ENCODE data around the gene PDE4B. TPM values are rescaled to one million over a fixed set of nuclear protein-coding genes. Genes with fewer than 3 reads are reported as not detected.

PDE4B gene
- total RNA-seq, 1 experiment from 2014 or later, result 5.5 TPM

GRCh38 chr1:66386712-66387111, 594.0 kb downstream of the PDE4B start:
- Histone ChIP-seq H3K9ac (ENCODE audit: low read length) (no peak overlapping the region), H4K20me1 (ENCODE audit: insufficient read depth, low read depth, low read length) (no peaks in the 10 kb centered on the region), H3K9me3 (ENCODE audit: low read length) (peaks cover 13% of the 10 kb centered on the region), H3K9me2 (replicated peaks; ENCODE audit: insufficient read depth, low read length) (no peaks in the 10 kb centered on the region), H2AFZ (ENCODE audit: low read length) (no peak overlapping the region), H3K4me2 (ENCODE audit: low read depth, low read length, poor library complexity, severe bottlenecking) (no peak overlapping the region), H3K27ac (ENCODE audit: low read length) (no peak overlapping the region), H3K79me2 (ENCODE audit: low read length) (no peaks in the 10 kb centered on the region), H3K27me3 (ENCODE audit: low read length) (no peaks in the 10 kb centered on the region), H3K36me3 (ENCODE audit: insufficient read depth, low read length) (peaks cover 14% of the 10 kb centered on the region; the same call in 1 of the 2 replicates), H3K4me3 (ENCODE audit: low read length) (no peak overlapping the region), H3K4me1 (ENCODE audit: low read length) (peaks cover 10% of the 10 kb centered on the region)
- no peak for DNase-seq

- Histone ChIP-seq H3K9me3 (ENCODE audit: low read length) (peaks cover 4% of the 10 kb centered on the region; the same call in 1 of the 2 replicates), H3K9ac (ENCODE audit: low read length) (no peak overlapping the region), H4K20me1 (ENCODE audit: insufficient read depth, low read depth, low read length) (no peaks in the 10 kb centered on the region), H3K4me1 (ENCODE audit: low read length) (peaks cover 8% of the 10 kb centered on the region), H3K4me2 (ENCODE audit: low read depth, low read length, poor library complexity, severe bottlenecking) (no peak overlapping the region), H3K79me2 (ENCODE audit: low read length) (no peaks in the 10 kb centered on the region), H3K27ac (ENCODE audit: low read length) (no peak overlapping the region), H2AFZ (ENCODE audit: low read length) (no peak overlapping the region), H3K4me3 (ENCODE audit: low read length) (no peak overlapping the region), H3K36me3 (ENCODE audit: insufficient read depth, low read length) (0 out of 2 replicates have a peak, but pooled peaks cover 6% of the 10 kb centered on the region), H3K9me2 (replicated peaks; ENCODE audit: insufficient read depth, low read length) (no peaks in the 10 kb centered on the region), H3K27me3 (ENCODE audit: low read length) (no peaks in the 10 kb centered on the region)
- DNase-seq, result no peak
Observed at GRCh38 chr1:66388913-66389312, 596.2 kb downstream of the PDE4B start.

GRCh38 chr1:66393586-66394287, 601.0 kb downstream of the PDE4B start:
- no peaks in the 10 kb centered on the region for H3K9me2 ChIP-seq (replicated peaks; ENCODE audit: insufficient read depth, low read length)
- H3K4me2 ChIP-seq (ENCODE audit: low read depth, low read length, poor library complexity, severe bottlenecking), result peak overlapping the region; percentile 59
- H2AFZ ChIP-seq (ENCODE audit: low read length), result peak overlapping the region; percentile 8
- H3K9me3 ChIP-seq (ENCODE audit: low read length), result no peaks in the 10 kb centered on the region
- no peaks in the 10 kb centered on the region for H3K36me3 ChIP-seq (ENCODE audit: insufficient read depth, low read length)
- H3K4me3 ChIP-seq (ENCODE audit: low read length), result no peak overlapping the region
- no peaks in the 10 kb centered on the region for H3K79me2 ChIP-seq (ENCODE audit: low read length)
- peak overlapping the region; percentile 97 for H3K27ac ChIP-seq (ENCODE audit: low read length)
- H3K27me3 ChIP-seq (ENCODE audit: low read length), result no peaks in the 10 kb centered on the region
- peak overlapping the region; percentile 19; the same call in 1 of the 2 replicates for H3K9ac ChIP-seq (ENCODE audit: low read length)
- H4K20me1 ChIP-seq (ENCODE audit: insufficient read depth, low read depth, low read length), result no peaks in the 10 kb centered on the region
- peak; percentile 66 for DNase-seq
- H3K4me1 ChIP-seq (ENCODE audit: low read length), result peaks cover 56% of the 10 kb centered on the region

DNA sequence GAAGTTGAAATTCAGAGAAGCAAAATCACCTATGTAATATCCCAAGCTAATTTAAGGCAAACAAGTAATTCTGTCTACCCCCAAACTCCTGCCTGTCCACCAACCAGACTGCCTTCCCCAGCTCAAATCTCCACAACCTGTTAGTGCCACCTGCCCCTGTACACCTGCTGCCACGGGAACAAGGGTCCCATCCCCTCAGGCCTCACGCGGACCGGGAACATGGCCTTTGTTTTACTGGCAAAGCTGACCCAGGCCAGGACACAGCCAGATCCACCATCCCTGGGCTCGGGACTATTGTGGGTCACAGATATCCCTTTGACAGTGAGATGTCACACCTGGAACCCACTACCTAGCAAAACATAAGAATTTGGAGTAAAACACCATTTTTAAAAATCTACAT, 601.9 kb downstream of the PDE4B start:
- DNase-seq, result no peak
- H4K20me1 ChIP-seq (ENCODE audit: insufficient read depth, low read depth, low read length), result no peaks in the 10 kb centered on the region
- H3K9me3 ChIP-seq (ENCODE audit: low read length), result no peaks in the 10 kb centered on the region
- H3K27ac ChIP-seq (ENCODE audit: low read length), result peak overlapping the region; percentile 97
- no peaks in the 10 kb centered on the region for H3K9me2 ChIP-seq (replicated peaks; ENCODE audit: insufficient read depth, low read length)
- peak overlapping the region; percentile 41; the same call in 1 of the 2 replicates for H3K9ac ChIP-seq (ENCODE audit: low read length)
- H3K4me2 ChIP-seq (ENCODE audit: low read depth, low read length, poor library complexity, severe bottlenecking), result peak overlapping the region; percentile 59
- H3K36me3 ChIP-seq (ENCODE audit: insufficient read depth, low read length), result no peaks in the 10 kb centered on the region
- H2AFZ ChIP-seq (ENCODE audit: low read length), result 0 out of 2 replicates have a peak overlapping the region, but pooled peaks have one; percentile 2
- H3K4me1 ChIP-seq (ENCODE audit: low read length), result peaks cover 65% of the 10 kb centered on the region
- H3K27me3 ChIP-seq (ENCODE audit: low read length), result no peaks in the 10 kb centered on the region
- H3K4me3 ChIP-seq (ENCODE audit: low read length), result no peak overlapping the region
- no peaks in the 10 kb centered on the region for H3K79me2 ChIP-seq (ENCODE audit: low read length)

DNA sequence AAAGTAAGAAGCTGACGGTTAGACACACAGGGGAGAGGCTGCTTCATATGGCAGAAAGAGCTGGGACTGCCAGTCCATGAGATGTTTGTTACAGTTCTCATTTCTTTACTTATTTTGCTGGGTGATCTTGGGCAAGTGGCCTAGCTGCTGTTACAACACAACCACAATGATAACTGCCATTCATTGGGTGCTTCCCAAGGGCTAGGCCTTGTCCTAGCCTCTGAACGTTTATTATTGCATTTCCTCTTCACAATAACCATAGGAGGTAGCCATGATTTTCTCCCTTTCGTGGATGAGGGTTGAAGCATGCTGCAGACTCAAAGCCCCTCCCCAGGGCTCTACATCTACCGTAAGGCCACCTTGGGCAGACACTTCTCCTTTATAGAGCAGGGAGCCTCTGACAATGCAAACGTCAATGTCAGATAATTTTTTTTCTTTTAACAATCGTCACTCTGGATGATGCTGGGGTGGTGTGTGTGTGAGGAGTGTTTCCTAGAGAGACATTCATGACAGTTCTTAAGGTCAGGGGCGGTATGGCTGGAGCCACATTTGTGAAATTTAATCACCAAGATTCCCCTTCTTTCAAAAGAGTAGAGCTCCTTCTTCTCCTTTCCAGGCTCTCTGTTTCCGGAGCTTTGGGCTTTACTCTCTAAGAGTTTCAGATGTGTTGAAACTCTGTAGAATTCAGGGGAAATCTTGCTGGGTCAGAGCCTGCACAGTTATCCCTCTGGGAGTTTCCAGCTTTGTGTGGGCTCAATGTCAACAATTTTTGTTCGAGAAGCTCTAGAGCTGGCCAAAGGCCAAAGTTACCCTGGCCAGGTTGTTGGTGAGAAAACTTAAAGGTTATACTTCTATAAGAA, 602.7 kb downstream of the PDE4B start:
- H3K27me3 ChIP-seq (ENCODE audit: low read length), result no peaks in the 10 kb centered on the region
- DNase-seq, result peak; percentile 60
- H3K27ac ChIP-seq (ENCODE audit: low read length), result peak overlapping the region; percentile 97
- peak overlapping the region; percentile 17 for H3K4me3 ChIP-seq (ENCODE audit: low read length)
- H3K36me3 ChIP-seq (ENCODE audit: insufficient read depth, low read length), result no peaks in the 10 kb centered on the region
- peaks cover 73% of the 10 kb centered on the region for H3K4me1 ChIP-seq (ENCODE audit: low read length)
- H2AFZ ChIP-seq (ENCODE audit: low read length), result peak overlapping the region; percentile 6; the same call in 1 of the 2 replicates
- H3K9me3 ChIP-seq (ENCODE audit: low read length), result no peaks in the 10 kb centered on the region
- H3K79me2 ChIP-seq (ENCODE audit: low read length), result no peaks in the 10 kb centered on the region
- H3K4me2 ChIP-seq (ENCODE audit: low read depth, low read length, poor library complexity, severe bottlenecking), result peak overlapping the region; percentile 59
- H4K20me1 ChIP-seq (ENCODE audit: insufficient read depth, low read depth, low read length), result no peaks in the 10 kb centered on the region
- no peaks in the 10 kb centered on the region for H3K9me2 ChIP-seq (replicated peaks; ENCODE audit: insufficient read depth, low read length)
- peak overlapping the region; percentile 41 for H3K9ac ChIP-seq (ENCODE audit: low read length)

DNA sequence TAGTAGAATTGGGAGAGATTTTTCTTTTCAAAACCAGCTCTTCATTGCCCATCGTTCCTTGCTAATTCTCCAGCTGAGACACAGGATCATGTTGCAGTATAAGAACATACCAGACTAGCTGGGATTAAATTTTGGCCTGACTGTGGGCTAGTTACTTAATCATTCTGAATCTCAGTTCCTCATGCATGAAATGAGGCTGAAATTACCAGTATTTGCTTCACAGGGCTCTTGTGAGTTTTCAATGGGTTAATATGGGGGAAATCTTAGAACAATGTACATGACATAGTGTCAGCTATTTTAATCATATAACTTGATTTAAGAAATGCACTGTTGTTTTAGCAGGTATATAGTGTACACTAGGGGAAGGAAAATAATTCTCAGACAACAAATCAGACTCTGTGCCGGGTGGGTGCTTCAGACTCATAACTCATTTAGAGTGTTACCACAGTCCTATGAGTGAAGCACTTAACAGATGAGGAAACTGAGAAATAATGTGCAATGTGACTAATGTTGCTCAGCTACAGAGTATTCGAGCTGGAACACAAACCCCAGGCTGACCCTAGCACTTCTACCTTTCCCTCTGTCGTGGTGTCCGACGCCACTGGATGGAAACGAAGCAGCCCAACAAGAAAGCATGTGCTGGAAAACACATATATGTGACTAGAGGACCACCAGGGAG, 603.7 kb downstream of the PDE4B start:
- peak overlapping the region; percentile 97 for H3K27ac ChIP-seq (ENCODE audit: low read length)
- peak; percentile 74 for DNase-seq
- H3K79me2 ChIP-seq (ENCODE audit: low read length), result no peaks in the 10 kb centered on the region
- H3K9me2 ChIP-seq (replicated peaks; ENCODE audit: insufficient read depth, low read length), result no peaks in the 10 kb centered on the region
- peak overlapping the region; percentile 55; the same call in 1 of the 2 replicates for H2AFZ ChIP-seq (ENCODE audit: low read length)
- peak overlapping the region; percentile 17 for H3K4me3 ChIP-seq (ENCODE audit: low read length)
- H3K27me3 ChIP-seq (ENCODE audit: low read length), result no peaks in the 10 kb centered on the region
- H3K9me3 ChIP-seq (ENCODE audit: low read length), result no peaks in the 10 kb centered on the region
- H3K36me3 ChIP-seq (ENCODE audit: insufficient read depth, low read length), result no peaks in the 10 kb centered on the region
- H4K20me1 ChIP-seq (ENCODE audit: insufficient read depth, low read depth, low read length), result no peaks in the 10 kb centered on the region
- H3K4me1 ChIP-seq (ENCODE audit: low read length), result peaks cover 82% of the 10 kb centered on the region
- H3K4me2 ChIP-seq (ENCODE audit: low read depth, low read length, poor library complexity, severe bottlenecking), result peak overlapping the region; percentile 59
- H3K9ac ChIP-seq (ENCODE audit: low read length), result peak overlapping the region; percentile 41

GRCh38 chr1:66397192-66397591, 604.5 kb downstream of the PDE4B start:
- H3K4me2 ChIP-seq (ENCODE audit: low read depth, low read length, poor library complexity, severe bottlenecking), result peak overlapping the region; percentile 59

More at GRCh38 chr1:66397192-66397591, 604.5 kb downstream of the PDE4B start:
- Histone ChIP-seq H3K9ac (ENCODE audit: low read length) (peak overlapping the region; percentile 41), H3K79me2 (ENCODE audit: low read length) (no peaks in the 10 kb centered on the region), H3K36me3 (ENCODE audit: insufficient read depth, low read length) (no peaks in the 10 kb centered on the region), H3K9me3 (ENCODE audit: low read length) (no peaks in the 10 kb centered on the region), H2AFZ (ENCODE audit: low read length) (peak overlapping the region; percentile 55), H3K4me1 (ENCODE audit: low read length) (peaks cover 89% of the 10 kb centered on the region), H3K9me2 (replicated peaks; ENCODE audit: insufficient read depth, low read length) (no peaks in the 10 kb centered on the region), H3K27ac (ENCODE audit: low read length) (peak overlapping the region; percentile 97), H3K4me3 (ENCODE audit: low read length) (peak overlapping the region; percentile 17; the same call in 1 of the 2 replicates), H4K20me1 (ENCODE audit: insufficient read depth, low read depth, low read length) (no peaks in the 10 kb centered on the region), H3K27me3 (ENCODE audit: low read length) (no peaks in the 10 kb centered on the region)
- DNase-seq, result peak; percentile 70
